Left lung (tissue), 10 donors: Measurements from ENCODE around the gene ERMP1. TPM values are rescaled to one million over a fixed set of nuclear protein-coding genes. Genes with fewer than 3 reads are reported as not detected.
"Not testable (repeated sequence)": the region's sequence is repeated elsewhere in the genome, so short reads cannot be mapped to it uniquely, and the experiment has no call there.

Experiments
- ATAC-seq: fragments of 200-7000 bp; cut with Tn5 transposase; one replicate; pipeline ENCODE4 v1.9.1; 2020; ENCODE audit warnings: moderate library complexity
- DNase-seq, 4 donors: peaks; one replicate each; pipeline ENCODE4 v3.0.0-alpha.2; 2013 to 2020
- H3K27ac ChIP-seq, 2 donors: fragments of 200-600 bp; sonication (generic) in 1 of 2; one replicate each; pipeline versions ENCODE4 v1.5.0 to v1.8.0; 2020 to 2021
- H3K27me3 ChIP-seq, 2 donors: fragments of 200-600 bp; sonication (generic) in 1 of 2; one replicate each; pipeline versions ENCODE4 v1.5.0 to v1.8.0; 2020 to 2021
- H3K36me3 ChIP-seq, 2 donors: fragments of 200-600 bp; sonication (generic) in 1 of 2; one replicate each; pipeline versions ENCODE4 v1.5.0 to v1.8.0; 2020 to 2021
- H3K4me1 ChIP-seq, 2 donors: fragments of 200-600 bp; one replicate each; pipeline ENCODE4 v1.8.0; 2021
- H3K4me3 ChIP-seq, 2 donors: fragments of 200-600 bp; sonication (generic) in 1 of 2; one replicate each; pipeline versions ENCODE4 v1.5.0 to v1.8.0; 2020 to 2021; ENCODE audit warnings: mild to moderate bottlenecking in 1 of 2
- H3K9me3 ChIP-seq, 2 donors: fragments of 200-600 bp; sonication (generic) in 1 of 2; one replicate each; pipeline versions ENCODE4 v1.5.0 to v1.8.0; 2020 to 2021
- CTCF ChIP-seq, 2 donors: fragments of 200-600 bp; sonication (generic) in 1 of 2; IDR thresholded peaks; one replicate each; pipeline versions ENCODE4 v1.5.0 to v1.8.0; 2021; ENCODE audit warnings: antibody characterized with exemption in 2 of 2
- intact Hi-C, 2 donors: fragments of 100-400 bp; cut with DNase I; formaldehyde crosslinking; loops; one replicate each; pipeline versions ENCODE4 v1.11.2 to v1.14.2; 2022
- polyA plus RNA-seq, 6 donors: library from polyadenylated mRNA; unstranded; fragments of 120-200 nt; gene quantifications; one replicate each; pipeline ENCODE4 v1.2.1, GENCODE V29; 2013; ENCODE audit not compliant: insufficient read length in 6 of 6
- total RNA-seq, 2 donors: library from RNA; stranded (reverse); fragmentation: NEBNext Ultra II Directional; extraction: Animal tissue kit (Norgen Biotek cat#: 25700); gene quantifications; one replicate each; pipeline ENCODE4 v1.2.1, GENCODE V29; 2021
- donor health status: DM: no; HTN: yes; CAD: no.
- donor health status: DM: no; HTN: no; CAD: no.

The ERMP1 gene
- total and polyA plus RNA-seq, 8 donors = 18.5 to 28.9 (median 25.0) TPM

DNA sequence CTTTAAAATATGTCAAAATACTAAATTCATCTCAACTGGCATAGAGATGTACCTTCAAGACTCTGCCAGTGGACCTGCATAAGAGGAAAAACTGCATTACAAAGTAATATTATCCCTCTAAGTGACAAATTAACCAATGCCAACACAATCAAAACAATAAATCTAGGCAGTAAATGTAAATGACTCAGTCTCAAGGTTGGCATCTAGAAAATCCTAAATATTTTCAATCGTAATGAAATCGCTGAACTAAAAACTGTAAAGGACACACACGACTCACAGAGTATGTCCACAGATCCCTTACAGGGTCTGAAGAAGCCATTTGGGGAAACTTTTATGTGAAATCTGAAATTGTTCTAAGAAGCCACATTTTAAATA is 31.2 kb downstream of the ERMP1 start:
- no peak for DNase-seq
- Histone ChIP-seq H3K4me1 (no peaks in the 10 kb centered on the region), H3K9me3 (no peaks in the 10 kb centered on the region), H3K4me3 (no peak overlapping the region), H3K27ac (no peak overlapping the region), H3K27me3 (no peaks in the 10 kb centered on the region), H3K36me3 (peaks cover 0 to 23% of the 10 kb centered on the region in 2 donors)
- intact Hi-C loops = no loop called here
- no peak for TF ChIP-seq CTCF (IDR thresholded peaks at IDR 0.05)
- no peak for ATAC-seq

GRCh38 chr9:5800969-5801738 is 31.8 kb downstream of the ERMP1 start:
- H3K36me3 ChIP-seq = peaks cover 0 to 24% of the 10 kb centered on the region in 2 donors
- no peaks in the 10 kb centered on the region for H3K9me3 ChIP-seq
- H3K4me3 ChIP-seq = no peak overlapping the region
- DNase-seq (no peak), ATAC-seq (peak; percentile 53)
- TF ChIP-seq CTCF (IDR thresholded peaks at IDR 0.05) = no peak
- no peaks in the 10 kb centered on the region for H3K27me3 ChIP-seq
- H3K27ac ChIP-seq = no peak overlapping the region
- intact Hi-C loops = no loop called here
- H3K4me1 ChIP-seq = no peaks in the 10 kb centered on the region

DNA sequence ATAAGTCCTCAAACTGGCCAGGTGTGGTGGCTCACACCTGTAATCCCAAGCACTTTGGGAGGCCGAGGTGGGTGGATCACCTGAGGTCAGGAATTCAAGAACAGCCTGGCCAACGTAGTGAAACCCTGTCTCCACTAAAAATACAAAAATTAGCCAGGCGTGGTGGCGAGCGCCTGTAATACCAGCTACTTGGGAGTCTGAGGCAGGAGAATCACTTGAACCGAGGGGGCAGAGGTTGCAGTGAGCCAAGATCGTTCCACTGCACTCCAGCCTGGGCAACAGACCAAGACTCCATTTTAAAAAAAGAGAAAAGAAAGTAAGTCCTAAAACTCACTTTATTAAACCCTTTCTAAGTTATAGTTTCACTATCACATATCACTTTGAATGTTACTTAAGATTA is 32.5 kb downstream of the ERMP1 start:
- intact Hi-C loops, H3K9me3 ChIP-seq, H3K27ac ChIP-seq, DNase-seq, H3K4me3 ChIP-seq, H3K27me3 ChIP-seq, ATAC-seq, H3K4me1 ChIP-seq: not testable (repeated sequence)
- H3K36me3 ChIP-seq = peaks cover 0 to 21% of the 10 kb centered on the region in 2 donors

- peak; percentile 10 to 66 for TF ChIP-seq CTCF (IDR thresholded peaks at IDR 0.05)
- intact Hi-C loops = no loop called here
- DNase-seq (peak in 2 of 4 donors; percentile 12 to 46), ATAC-seq (peak; percentile 76)
- Histone ChIP-seq H3K27me3 (no peaks in the 10 kb centered on the region), H3K4me1 (no peaks in the 10 kb centered on the region), H3K36me3 (peaks cover 0 to 18% of the 10 kb centered on the region in 2 donors), H3K4me3 (no peak overlapping the region), H3K9me3 (no peaks in the 10 kb centered on the region), H3K27ac (no peak overlapping the region)
Measured at GRCh38 chr9:5799314-5799713, 33.6 kb downstream of the ERMP1 start.

DNA sequence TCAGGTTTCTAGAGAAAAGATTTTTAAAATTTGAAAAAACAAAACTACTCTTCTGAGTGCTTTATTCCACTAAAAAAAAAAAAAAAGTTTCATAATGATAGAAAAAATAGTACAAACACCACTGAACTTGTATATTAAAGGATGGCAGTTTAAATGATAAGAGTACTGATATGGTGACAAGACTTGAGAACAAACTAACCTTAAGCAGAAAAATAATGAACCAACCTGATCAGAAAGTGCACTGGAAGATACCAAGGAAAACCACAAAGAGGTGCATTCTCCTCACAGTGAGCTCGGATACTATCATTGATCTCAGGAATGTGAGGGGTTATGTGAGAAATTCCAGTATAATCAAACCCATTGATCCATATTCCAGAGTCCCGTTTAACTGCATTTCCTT is 34.3 kb downstream of the ERMP1 start:
- no peak overlapping the region for H3K27ac ChIP-seq
- H3K27me3 ChIP-seq = no peaks in the 10 kb centered on the region
- DNase-seq = no peak
- peaks cover 0 to 18% of the 10 kb centered on the region in 2 donors for H3K36me3 ChIP-seq
- H3K4me3 ChIP-seq = no peak overlapping the region
- TF ChIP-seq CTCF (IDR thresholded peaks at IDR 0.05) = no peak
- ATAC-seq = no peak
- H3K4me1 ChIP-seq = no peaks in the 10 kb centered on the region
- H3K9me3 ChIP-seq = no peaks in the 10 kb centered on the region
- intact Hi-C loops = no loop called here

GRCh38 chr9:5796298-5796697 is 36.6 kb downstream of the ERMP1 start:
- Histone ChIP-seq H3K9me3 (no peaks in the 10 kb centered on the region), H3K4me3 (no peak overlapping the region), H3K36me3 (peaks cover 0 to 21% of the 10 kb centered on the region in 2 donors), H3K27ac (no peak overlapping the region), H3K27me3 (no peaks in the 10 kb centered on the region), H3K4me1 (no peaks in the 10 kb centered on the region)
- DNase-seq (no peak), ATAC-seq (no peak)
- intact Hi-C loops = no loop called here
- no peak for TF ChIP-seq CTCF (IDR thresholded peaks at IDR 0.05)
